Mucosa of descending colon (tissue), 3 donors: ENCODE data around the gene ERBB2. TPM values are rescaled to one million over a fixed set of nuclear protein-coding genes. Genes with fewer than 3 reads are reported as not detected.
A peak's percentile ranks its signal among the peaks of the same experiment; 100 is the strongest.

Experiments used
- ATAC-seq: fragments of 200-7000 bp; cut with Tn5 transposase; one replicate; pipeline ENCODE4 v1.9.1; 2020; ENCODE audit warnings: mild to moderate bottlenecking, moderate library complexity
- DNase-seq, 3 donors: peaks; one replicate each; pipeline ENCODE4 v3.0.0-alpha.2; 2020
- H3K36me3 ChIP-seq: fragments of 200-600 bp; one replicate; pipeline ENCODE4 v1.8.0; 2021; ENCODE audit warnings: low read depth, mild to moderate bottlenecking
- H3K4me1 ChIP-seq: fragments of 200-600 bp; one replicate; pipeline ENCODE4 v1.8.0; 2021; ENCODE audit warnings: low read depth, mild to moderate bottlenecking
- H3K4me3 ChIP-seq: fragments of 200-600 bp; one replicate; pipeline ENCODE4 v1.8.0; 2021; ENCODE audit warnings: mild to moderate bottlenecking
- H3K9me3 ChIP-seq: fragments of 200-600 bp; one replicate; pipeline ENCODE4 v1.8.0; 2021; ENCODE audit warnings: mild to moderate bottlenecking
- intact Hi-C, 2 donors: fragments of 100-400 bp; cut with DNase I in 1 of 2; cut with micrococcal nuclease in 1 of 2; formaldehyde crosslinking; loops; one replicate each; pipeline versions ENCODE4 v1.11.0 to v1.11.1; 2022; cut with DNase I, micrococcal nuclease
- total RNA-seq, 3 donors: library from RNA; stranded (reverse); fragmentation: NEBNext Ultra II Directional in 2 of 3; extraction: Animal tissue kit (Norgen Biotek cat#: 25700) in 2 of 3; gene quantifications; one replicate each; pipeline versions ENCODE4 v1.2.1 to v1.2.4, GENCODE V29; 2021 to 2023
- TF ChIP-seq, protein P1 (sequence below): fragments of 200-600 bp; IDR thresholded peaks from one replicate; pipeline ENCODE4 v1.8.0; 2022; ENCODE audit warnings: antibody characterized with exemption, mild to moderate bottlenecking
- donor health status: DM: no; HTN: no; CAD: no; lungs with moderate emphysema.
- donor health status: DM: no; HTN: no; CAD: no.
- donor health status: DM: no; HTN: yes; CAD: no.

ERBB2 gene
- total RNA-seq, 3 donors from 2014 or later, result 104 to 284 (median 161) TPM

- Histone ChIP-seq H3K4me1 (peaks cover 23% of the 10 kb centered on the region), H3K9me3 (no peaks in the 10 kb centered on the region), H3K36me3 (no peaks in the 10 kb centered on the region), H3K4me3 (no peak overlapping the region)
- ATAC-seq, result no peak
- intact Hi-C loops, result no loop called here
- TF ChIP-seq, protein P1, sequence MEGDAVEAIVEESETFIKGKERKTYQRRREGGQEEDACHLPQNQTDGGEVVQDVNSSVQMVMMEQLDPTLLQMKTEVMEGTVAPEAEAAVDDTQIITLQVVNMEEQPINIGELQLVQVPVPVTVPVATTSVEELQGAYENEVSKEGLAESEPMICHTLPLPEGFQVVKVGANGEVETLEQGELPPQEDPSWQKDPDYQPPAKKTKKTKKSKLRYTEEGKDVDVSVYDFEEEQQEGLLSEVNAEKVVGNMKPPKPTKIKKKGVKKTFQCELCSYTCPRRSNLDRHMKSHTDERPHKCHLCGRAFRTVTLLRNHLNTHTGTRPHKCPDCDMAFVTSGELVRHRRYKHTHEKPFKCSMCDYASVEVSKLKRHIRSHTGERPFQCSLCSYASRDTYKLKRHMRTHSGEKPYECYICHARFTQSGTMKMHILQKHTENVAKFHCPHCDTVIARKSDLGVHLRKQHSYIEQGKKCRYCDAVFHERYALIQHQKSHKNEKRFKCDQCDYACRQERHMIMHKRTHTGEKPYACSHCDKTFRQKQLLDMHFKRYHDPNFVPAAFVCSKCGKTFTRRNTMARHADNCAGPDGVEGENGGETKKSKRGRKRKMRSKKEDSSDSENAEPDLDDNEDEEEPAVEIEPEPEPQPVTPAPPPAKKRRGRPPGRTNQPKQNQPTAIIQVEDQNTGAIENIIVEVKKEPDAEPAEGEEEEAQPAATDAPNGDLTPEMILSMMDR, result no peak
- DNase-seq, result no peak
Measured at GRCh38 chr17:39660011-39660360, 39.9 kb upstream of the ERBB2 start.

- peaks cover 23% of the 10 kb centered on the region for H3K4me1 ChIP-seq
- ATAC-seq, result no peak
Measured at GRCh38 chr17:39660397-39661385, 39.2 kb upstream of the ERBB2 start.

DNA sequence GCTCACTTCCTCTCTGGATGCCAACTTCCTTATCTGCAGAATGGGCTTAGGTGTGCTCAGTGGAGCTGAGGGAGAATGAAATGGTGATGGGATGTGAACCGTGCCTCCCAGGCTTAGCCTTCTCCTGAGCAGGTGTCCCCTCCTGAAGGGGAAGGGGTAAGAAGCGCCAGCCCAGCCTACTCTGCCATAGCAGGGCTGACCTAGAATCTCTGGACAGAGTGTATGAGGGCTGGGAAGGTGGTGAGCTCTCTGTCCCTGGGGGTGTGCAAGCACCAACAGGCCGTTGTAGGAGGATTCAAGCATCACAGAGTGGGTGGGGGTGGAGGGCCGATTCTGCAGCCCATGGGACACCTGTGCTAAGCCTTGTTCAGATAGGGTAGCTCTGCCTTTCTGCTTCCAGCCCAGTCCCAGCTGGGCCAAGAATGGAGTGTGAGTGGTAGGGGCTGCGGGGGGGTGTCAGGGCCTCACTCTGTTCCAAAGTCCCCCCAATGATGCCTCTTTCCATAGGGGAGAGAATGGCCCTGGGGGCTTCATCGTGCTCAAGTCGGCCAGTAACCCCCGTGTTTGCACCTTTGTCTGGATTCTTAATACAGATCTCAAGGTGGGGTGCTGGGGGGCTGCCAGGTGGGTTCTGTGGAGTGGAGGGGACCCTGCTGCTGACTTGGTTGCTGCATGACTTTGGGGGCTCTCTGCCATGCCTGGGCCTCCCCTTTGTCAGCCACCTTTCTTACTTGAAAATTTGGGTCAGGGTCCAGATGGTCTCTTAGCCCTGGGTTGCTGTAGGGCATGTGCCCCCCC is 37.9 kb upstream of the ERBB2 start:
- Histone ChIP-seq H3K4me3 (no peak overlapping the region), H3K4me1 (peaks cover 23% of the 10 kb centered on the region), H3K9me3 (no peaks in the 10 kb centered on the region), H3K36me3 (no peaks in the 10 kb centered on the region)
- TF ChIP-seq, protein P1, result no peak
- intact Hi-C loops, result no loop called here
- ATAC-seq (no peak), DNase-seq (no peak)

More at GRCh38 chr17:39660397-39661385, 39.2 kb upstream of the ERBB2 start:
- no peaks in the 10 kb centered on the region for H3K9me3 ChIP-seq
- DNase-seq, result no peak
- TF ChIP-seq, protein P1, result no peak
- H3K36me3 ChIP-seq, result no peaks in the 10 kb centered on the region
- no peak overlapping the region for H3K4me3 ChIP-seq
- intact Hi-C loops, result no loop called here

DNA sequence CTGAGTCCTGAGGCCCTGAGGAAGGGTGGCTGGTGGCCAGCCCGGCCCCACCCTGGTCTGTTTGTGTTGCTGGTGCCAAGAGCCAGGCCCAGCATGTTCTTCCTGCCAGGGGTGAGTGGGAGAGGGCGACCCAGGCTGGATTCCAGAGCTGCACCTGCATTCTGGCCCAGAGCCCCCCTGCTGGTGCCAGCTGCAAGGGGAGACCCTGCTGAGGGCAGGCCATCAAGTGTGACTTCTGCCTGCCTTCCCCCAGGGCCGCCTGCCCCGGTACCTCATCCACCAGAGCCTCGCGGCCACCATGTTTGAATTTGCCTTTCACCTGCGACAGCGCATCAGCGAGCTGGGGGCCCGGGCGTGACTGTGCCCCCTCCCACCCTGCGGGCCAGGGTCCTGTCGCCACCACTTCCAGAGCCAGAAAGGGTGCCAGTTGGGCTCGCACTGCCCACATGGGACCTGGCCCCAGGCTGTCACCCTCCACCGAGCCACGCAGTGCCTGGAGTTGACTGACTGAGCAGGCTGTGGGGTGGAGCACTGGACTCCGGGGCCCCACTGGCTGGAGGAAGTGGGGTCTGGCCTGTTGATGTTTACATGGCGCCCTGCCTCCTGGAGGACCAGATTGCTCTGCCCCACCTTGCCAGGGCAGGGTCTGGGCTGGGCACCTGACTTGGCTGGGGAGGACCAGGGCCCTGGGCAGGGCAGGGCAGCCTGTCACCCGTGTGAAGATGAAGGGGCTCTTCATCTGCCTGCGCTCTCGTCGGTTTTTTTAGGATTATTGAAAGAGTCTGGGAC is 37.1 kb upstream of the ERBB2 start:
- no peak overlapping the region for H3K4me3 ChIP-seq
- ATAC-seq (peak; percentile 71), DNase-seq (peak; percentile 79 to 82 (median 80))
- intact Hi-C loops, result no loop called here
- H3K4me1 ChIP-seq, result peaks cover 29% of the 10 kb centered on the region
- H3K36me3 ChIP-seq, result no peaks in the 10 kb centered on the region
- TF ChIP-seq, protein P1, result no peak
- H3K9me3 ChIP-seq, result no peaks in the 10 kb centered on the region

DNA sequence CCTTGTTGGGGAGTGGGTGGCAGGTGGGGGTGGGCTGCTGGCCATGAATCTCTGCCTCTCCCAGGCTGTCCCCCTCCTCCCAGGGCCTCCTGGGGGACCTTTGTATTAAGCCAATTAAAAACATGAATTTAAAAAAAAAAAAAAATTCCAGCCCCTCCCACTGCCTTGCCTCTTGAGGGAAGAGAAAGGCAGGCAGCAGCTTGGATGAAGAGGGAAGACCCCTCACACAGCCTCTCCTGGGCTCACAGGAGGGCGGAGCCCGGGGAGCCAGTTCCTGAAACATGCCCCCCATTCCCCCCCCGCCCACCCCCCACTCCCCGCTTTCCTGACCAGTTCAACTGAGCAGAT is 36.5 kb upstream of the ERBB2 start:
- Histone ChIP-seq H3K4me3 (no peak overlapping the region), H3K9me3 (no peaks in the 10 kb centered on the region), H3K36me3 (no peaks in the 10 kb centered on the region), H3K4me1 (peaks cover 33% of the 10 kb centered on the region)
- intact Hi-C loops, result no loop called here
- ATAC-seq (no peak), DNase-seq (no peak)
- TF ChIP-seq, protein P1, result no peak
